Measurements from ENCODE around the gene WNT3. TPM values are rescaled to one million over a fixed set of nuclear protein-coding genes. Genes with fewer than 3 reads are reported as not detected.
"Not testable (repeated sequence)": the region's sequence is repeated elsewhere in the genome, so short reads cannot be mapped to it uniquely, and the experiment has no call there.

WNT3 gene
- total and polyA plus RNA-seq, 3 experiments from 2014 or later: not detected

DNA sequence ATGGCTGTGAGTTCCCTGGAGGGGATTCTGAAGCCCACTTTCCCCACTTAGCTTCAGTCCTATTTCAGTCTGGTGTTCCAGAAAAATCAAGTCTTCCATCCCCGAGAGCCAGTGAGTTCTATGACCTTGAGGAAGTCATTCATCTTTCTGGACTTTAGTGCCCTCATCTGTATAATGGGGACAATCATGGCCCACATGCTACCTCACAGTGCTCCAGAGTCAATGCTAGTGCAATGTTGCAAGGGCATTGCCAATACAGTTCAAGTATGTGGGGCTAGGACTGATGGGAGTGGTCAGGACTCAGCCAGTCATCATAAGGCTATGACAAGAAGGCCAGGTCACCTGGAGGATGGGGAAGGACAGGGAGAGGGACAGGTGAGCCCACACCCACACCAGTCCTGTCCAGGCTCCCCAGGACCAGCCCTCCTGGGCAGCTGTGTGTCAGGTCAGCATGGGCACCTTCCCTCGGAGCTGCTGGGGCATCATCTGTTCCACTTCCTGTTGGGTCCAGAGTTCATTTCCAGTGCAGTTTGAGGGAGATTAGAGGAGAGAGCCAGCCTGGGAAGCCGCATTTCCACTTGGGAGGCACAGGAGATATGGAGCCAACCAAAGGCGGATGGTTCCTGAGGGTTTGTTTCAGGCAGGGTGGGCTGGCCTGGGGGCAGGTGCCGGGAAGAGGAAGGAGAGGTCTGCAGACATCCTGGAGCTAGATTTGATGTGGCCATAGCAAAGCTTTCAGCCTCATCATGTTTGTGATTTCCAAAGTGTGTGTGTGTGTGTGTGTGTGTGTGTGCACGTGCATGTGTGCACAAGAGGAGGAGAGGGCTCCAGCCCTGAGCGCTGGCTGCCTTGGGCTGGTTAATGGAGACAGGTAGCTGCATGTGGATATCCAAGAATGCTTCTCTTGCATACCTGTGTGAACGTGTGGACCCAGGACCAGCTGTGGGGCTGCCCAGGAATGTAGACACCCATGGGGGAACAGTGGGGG, 29.0 kb upstream of the WNT3 start:
- H3K4me1 Mint-ChIP-seq: peaks cover 11 to 13% (median 11%) of the 10 kb centered on the region in 3 donors
- peaks cover 0 to 11% (median 0%) of the 10 kb centered on the region in 3 donors for H3K36me3 Mint-ChIP-seq
- peaks cover 11 to 17% (median 12%) of the 10 kb centered on the region in 5 donors for H3K9me3 Mint-ChIP-seq
- H3K27me3 ChIP-seq (ENCODE audit: insufficient read depth, low read length, poor library complexity, severe bottlenecking): peaks cover 19% of the 10 kb centered on the region
- H3K27ac ChIP-seq (ENCODE audit: low read depth, low read length): no peak overlapping the region
- no peaks in the 10 kb centered on the region for H3K4me1 ChIP-seq (ENCODE audit: insufficient read depth, low read length)
- no peak for DNase-seq
- no peaks in the 10 kb centered on the region for H3K36me3 ChIP-seq (ENCODE audit: insufficient read depth, low read length)
- ChIA-PET CTCF (no interaction called here), POLR2A (no interaction called here)
- peaks cover 57 to 71% of the 10 kb centered on the region in 2 donors for H3K27me3 Mint-ChIP-seq
- H3K4me3 ChIP-seq (ENCODE audit: low read length): no peak overlapping the region
- no peak overlapping the region for H3K4me3 Mint-ChIP-seq
- peaks cover 8% of the 10 kb centered on the region for H3K9me3 ChIP-seq (ENCODE audit: low read length)
- H3K27ac Mint-ChIP-seq: no peak overlapping the region

DNA sequence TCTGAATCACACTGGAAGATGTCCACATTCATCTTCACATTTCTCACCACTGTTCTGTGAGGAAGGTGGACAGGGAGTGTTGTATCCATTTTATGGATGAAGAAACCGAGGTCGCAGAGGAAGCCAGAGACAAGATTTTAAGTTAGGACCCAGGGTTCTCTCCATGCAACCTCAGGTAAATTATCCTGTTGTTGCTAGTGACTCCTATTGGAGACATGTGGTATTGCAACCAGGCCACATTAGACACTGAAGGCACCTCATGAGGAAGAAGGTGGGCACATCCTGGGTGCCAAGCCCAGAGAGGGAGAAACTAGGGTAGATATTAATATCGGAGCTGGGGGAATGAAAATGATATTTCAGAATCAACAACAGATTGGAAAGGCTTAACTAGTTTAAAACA, 24.3 kb upstream of the WNT3 start:
- DNase-seq: no peak
- H3K27ac Mint-ChIP-seq: peak overlapping the region in 1 of 8 donors; percentile 5
- POLR2A ChIA-PET: no interaction called here

DNA sequence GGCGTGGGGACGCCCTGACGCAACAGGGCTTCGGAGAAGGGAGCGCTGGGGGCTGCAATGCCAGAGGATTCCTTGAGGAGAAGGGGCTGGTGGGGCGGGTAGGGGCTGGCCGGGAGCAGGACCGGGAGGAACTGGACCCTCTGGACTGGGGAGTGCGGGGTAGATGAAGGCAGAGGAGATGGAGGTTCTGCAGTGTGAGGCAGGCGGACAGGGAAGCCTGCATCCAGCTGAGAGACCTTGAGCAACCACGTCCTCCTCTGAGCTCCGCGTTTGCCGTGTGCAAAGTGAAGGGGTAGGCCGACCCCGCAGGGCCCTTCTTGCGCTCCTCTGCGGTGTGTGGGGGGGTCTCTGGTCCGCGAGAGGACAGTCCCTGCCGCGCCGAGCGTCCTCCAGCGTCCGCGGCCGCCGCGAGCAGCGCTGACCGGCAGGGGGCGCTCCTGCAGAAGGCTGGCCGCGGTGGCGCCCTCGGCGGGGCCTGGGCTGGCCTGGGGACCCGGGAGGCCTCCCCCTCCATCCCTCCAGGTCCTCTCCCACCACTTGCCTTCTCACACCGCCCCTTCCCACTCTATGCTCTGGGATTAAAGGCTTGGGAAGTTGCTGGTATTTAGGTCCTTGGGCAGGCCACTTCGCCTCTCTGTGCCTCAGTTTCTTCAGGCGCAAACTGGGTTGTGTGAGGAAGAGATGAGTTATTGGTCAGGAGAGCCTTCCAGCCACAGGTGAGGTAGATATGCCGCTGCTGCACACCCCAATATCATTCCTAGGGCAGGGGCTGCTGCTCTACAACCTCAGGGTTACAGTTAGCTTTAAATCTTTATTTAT, 23.3 kb upstream of the WNT3 start:
- H3K9me3 Mint-ChIP-seq: peaks cover 12 to 22% (median 17%) of the 10 kb centered on the region in 5 donors
- H3K27ac Mint-ChIP-seq: no peak overlapping the region
- POLR2A ChIA-PET: no interaction called here
- H3K27me3 ChIP-seq (ENCODE audit: insufficient read depth, low read length, poor library complexity, severe bottlenecking): peaks cover 4% of the 10 kb centered on the region
- no peak overlapping the region for H3K4me3 ChIP-seq (ENCODE audit: low read length)
- peaks cover 0 to 15% (median 0%) of the 10 kb centered on the region in 3 donors for H3K36me3 Mint-ChIP-seq
- no peak for DNase-seq
- peaks cover 4 to 5% (median 5%) of the 10 kb centered on the region in 3 donors for H3K4me1 Mint-ChIP-seq
- CTCF ChIA-PET: interaction anchor here (0.8 to 1.3 kb wide), 4 partner anchors 11 to 100 kb away, joined by 3 to 4 read pairs (median 3); no protein-coding TSS in a partner anchor
- H3K4me1 ChIP-seq (ENCODE audit: insufficient read depth, low read length): no peaks in the 10 kb centered on the region
- peaks cover 46 to 57% of the 10 kb centered on the region in 2 donors for H3K27me3 Mint-ChIP-seq
- no peaks in the 10 kb centered on the region for H3K36me3 ChIP-seq (ENCODE audit: insufficient read depth, low read length)
- H3K27ac ChIP-seq (ENCODE audit: low read depth, low read length): no peak overlapping the region
- peaks cover 8% of the 10 kb centered on the region for H3K9me3 ChIP-seq (ENCODE audit: low read length)
- H3K4me3 Mint-ChIP-seq: no peak overlapping the region

More for the DNA sequence above, 24.3 kb upstream of the WNT3 start:
- H3K27ac ChIP-seq (ENCODE audit: low read depth, low read length): no peak overlapping the region
- peaks cover 12 to 22% (median 17%) of the 10 kb centered on the region in 5 donors for H3K9me3 Mint-ChIP-seq
- no peak overlapping the region for H3K4me3 Mint-ChIP-seq
- peaks cover 8% of the 10 kb centered on the region for H3K9me3 ChIP-seq (ENCODE audit: low read length)
- H3K36me3 Mint-ChIP-seq: peaks cover 0 to 15% (median 0%) of the 10 kb centered on the region in 3 donors
- peaks cover 4 to 5% (median 5%) of the 10 kb centered on the region in 3 donors for H3K4me1 Mint-ChIP-seq
- H3K4me1 ChIP-seq (ENCODE audit: insufficient read depth, low read length): no peaks in the 10 kb centered on the region
- CTCF ChIA-PET: interaction anchor here (0.8 to 1.1 kb wide), 2 partner anchors 14 to 99 kb away, joined by 3 read pairs; no protein-coding TSS in a partner anchor
- peaks cover 56 to 62% of the 10 kb centered on the region in 2 donors for H3K27me3 Mint-ChIP-seq
- peaks cover 4% of the 10 kb centered on the region for H3K27me3 ChIP-seq (ENCODE audit: insufficient read depth, low read length, poor library complexity, severe bottlenecking)
- H3K4me3 ChIP-seq (ENCODE audit: low read length): no peak overlapping the region
- no peaks in the 10 kb centered on the region for H3K36me3 ChIP-seq (ENCODE audit: insufficient read depth, low read length)

DNA sequence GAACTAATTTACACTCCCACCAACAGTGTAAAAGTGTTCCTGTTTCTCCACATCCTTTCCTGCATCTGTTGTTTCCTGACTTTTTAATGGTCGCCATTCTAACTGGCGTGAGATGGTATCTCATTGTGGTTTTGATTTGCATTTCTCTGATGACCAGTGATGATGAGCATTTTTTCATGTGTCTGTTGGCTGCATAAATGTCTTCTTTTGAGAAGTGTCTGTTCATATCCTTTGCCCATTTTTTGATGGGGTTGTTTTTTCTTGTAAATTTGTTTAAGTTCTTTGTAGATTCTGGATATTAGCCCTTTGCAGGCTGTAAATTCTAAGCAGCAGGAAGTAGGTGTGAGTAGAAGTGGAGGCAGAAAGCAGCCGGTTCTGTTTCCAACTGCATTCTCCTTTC, 22.1 kb upstream of the WNT3 start:
- not testable (repeated sequence) for H3K27ac Mint-ChIP-seq

DNA sequence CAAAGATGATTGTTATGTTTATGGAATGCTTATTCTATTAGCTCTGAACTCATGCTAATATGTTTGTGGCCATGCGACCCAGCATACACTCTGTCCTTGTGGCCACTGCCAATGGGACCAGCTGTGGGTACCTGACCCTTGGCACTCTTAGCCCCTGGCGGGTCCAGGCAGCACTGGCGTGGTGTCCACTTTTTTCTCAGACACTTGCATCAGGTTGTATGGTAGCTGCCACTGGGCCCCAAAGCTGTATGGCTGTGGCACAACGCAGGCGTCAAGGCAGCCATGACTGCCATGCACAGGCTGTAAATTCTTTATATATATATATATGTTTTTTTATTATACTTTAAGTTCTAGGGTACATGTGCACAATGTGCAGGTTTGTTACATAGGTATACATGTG, 20.7 kb upstream of the WNT3 start:
- peaks cover 12 to 20% (median 17%) of the 10 kb centered on the region in 5 donors for H3K9me3 Mint-ChIP-seq
- H3K4me3 ChIP-seq (ENCODE audit: low read length): no peak overlapping the region
- H3K27me3 ChIP-seq (ENCODE audit: insufficient read depth, low read length, poor library complexity, severe bottlenecking): peaks cover 4% of the 10 kb centered on the region
- peak overlapping the region in 1 of 8 donors; percentile 47 for H3K27ac Mint-ChIP-seq
- no peak for DNase-seq
- peaks cover 37 to 44% of the 10 kb centered on the region in 2 donors for H3K27me3 Mint-ChIP-seq
- peaks cover 0 to 15% (median 0%) of the 10 kb centered on the region in 3 donors for H3K36me3 Mint-ChIP-seq
- ChIA-PET POLR2A (no interaction called here), CTCF (interaction anchor here (1.3 kb wide), 1 partner anchor 38 kb away, joined by 3 read pairs; no protein-coding TSS in a partner anchor)
- H3K4me1 Mint-ChIP-seq: peaks cover 4 to 11% (median 7%) of the 10 kb centered on the region in 3 donors
- H3K27ac ChIP-seq (ENCODE audit: low read depth, low read length): no peak overlapping the region
- no peak overlapping the region for H3K4me3 Mint-ChIP-seq
- H3K4me1 ChIP-seq (ENCODE audit: insufficient read depth, low read length): no peaks in the 10 kb centered on the region
- H3K36me3 ChIP-seq (ENCODE audit: insufficient read depth, low read length): no peaks in the 10 kb centered on the region
- peaks cover 8% of the 10 kb centered on the region for H3K9me3 ChIP-seq (ENCODE audit: low read length)

More for the DNA sequence above, 22.1 kb upstream of the WNT3 start:
- H3K9me3 Mint-ChIP-seq: peaks cover 12 to 22% (median 17%) of the 10 kb centered on the region in 5 donors
- H3K4me3 ChIP-seq (ENCODE audit: low read length); H3K9me3 ChIP-seq (ENCODE audit: low read length); H3K27ac ChIP-seq (ENCODE audit: low read depth, low read length); POLR2A ChIA-PET; H3K4me3 Mint-ChIP-seq; H3K4me1 ChIP-seq (ENCODE audit: insufficient read depth, low read length); H3K36me3 ChIP-seq (ENCODE audit: insufficient read depth, low read length); DNase-seq; H3K27me3 ChIP-seq (ENCODE audit: insufficient read depth, low read length, poor library complexity, severe bottlenecking): not testable (repeated sequence)
- H3K36me3 Mint-ChIP-seq: peaks cover 0 to 15% (median 0%) of the 10 kb centered on the region in 3 donors
- H3K27me3 Mint-ChIP-seq: peaks cover 45 to 48% of the 10 kb centered on the region in 2 donors
- peaks cover 6 to 11% (median 7%) of the 10 kb centered on the region in 3 donors for H3K4me1 Mint-ChIP-seq
- CTCF ChIA-PET: interaction anchor here (1.2 to 1.3 kb wide), 2 partner anchors 13 to 14 kb away, joined by 3 to 4 read pairs; no protein-coding TSS in a partner anchor

GRCh38 chr17:46837521-46837920, 19.0 kb upstream of the WNT3 start:
- CTCF ChIA-PET: no interaction called here
- H3K27ac ChIP-seq (ENCODE audit: low read depth, low read length): no peak overlapping the region
- peaks cover 0 to 3% (median 0%) of the 10 kb centered on the region in 3 donors for H3K36me3 Mint-ChIP-seq

GRCh38 chr17:46836500-46836899, 18.0 kb upstream of the WNT3 start:
- no peak overlapping the region for H3K27ac ChIP-seq (ENCODE audit: low read depth, low read length)
- no peaks in the 10 kb centered on the region for H3K9me3 ChIP-seq (ENCODE audit: low read length)
- peaks cover 0 to 3% (median 0%) of the 10 kb centered on the region in 3 donors for H3K36me3 Mint-ChIP-seq
- no peak overlapping the region for H3K27ac Mint-ChIP-seq
- no peaks in the 10 kb centered on the region for H3K4me1 ChIP-seq (ENCODE audit: insufficient read depth, low read length)
- no peaks in the 10 kb centered on the region for H3K36me3 ChIP-seq (ENCODE audit: insufficient read depth, low read length)
- no peak for DNase-seq
- peaks cover 0 to 7% (median 4%) of the 10 kb centered on the region in 5 donors for H3K9me3 Mint-ChIP-seq
- ChIA-PET CTCF (interaction anchor here (1.5 kb wide), 1 partner anchor 16 kb away, joined by 3 read pairs; no protein-coding TSS in a partner anchor), POLR2A (no interaction called here)
- H3K27me3 Mint-ChIP-seq: peaks cover 17 to 31% of the 10 kb centered on the region in 2 donors
- H3K27me3 ChIP-seq (ENCODE audit: insufficient read depth, low read length, poor library complexity, severe bottlenecking): peaks cover 4% of the 10 kb centered on the region
- peaks cover 4 to 11% (median 7%) of the 10 kb centered on the region in 3 donors for H3K4me1 Mint-ChIP-seq
- H3K4me3 ChIP-seq (ENCODE audit: low read length): no peak overlapping the region
- no peak overlapping the region for H3K4me3 Mint-ChIP-seq

More at GRCh38 chr17:46837521-46837920, 19.0 kb upstream of the WNT3 start:
- Mint-ChIP-seq H3K27ac (no peak overlapping the region), H3K9me3 (peaks cover under 1 to 8% (median 4%) of the 10 kb centered on the region in 5 donors), H3K27me3 (peaks cover 23 to 32% of the 10 kb centered on the region in 2 donors), H3K4me3 (no peak overlapping the region), H3K4me1 (peaks cover 4 to 11% (median 7%) of the 10 kb centered on the region in 3 donors)
- Histone ChIP-seq H3K4me3 (ENCODE audit: low read length) (no peak overlapping the region), H3K4me1 (ENCODE audit: insufficient read depth, low read length) (no peaks in the 10 kb centered on the region), H3K36me3 (ENCODE audit: insufficient read depth, low read length) (no peaks in the 10 kb centered on the region), H3K27me3 (ENCODE audit: insufficient read depth, low read length, poor library complexity, severe bottlenecking) (peaks cover 4% of the 10 kb centered on the region), H3K9me3 (ENCODE audit: low read length) (peaks cover under 1% of the 10 kb centered on the region)
- no peak for DNase-seq
- POLR2A ChIA-PET: no interaction called here
